K562 (cell line): ENCODE data around the gene RUVBL1. TPM values are rescaled to one million over a fixed set of nuclear protein-coding genes. Genes with fewer than 3 reads are reported as not detected.
A peak's percentile ranks its signal among the peaks of the same experiment; 100 is the strongest.

ENCODE experiments used
- GATA2 ChIP-seq: sonication (generic); formaldehyde crosslinking; IDR thresholded peaks from 2 replicates; pipeline ENCODE4 v1.4.0; 2020; ENCODE audit warnings: mild to moderate bottlenecking, missing genetic modification reagents
- MAFK ChIP-seq: IDR thresholded peaks from 2 replicates; pipeline ENCODE4 v1.6.1; 2011; ENCODE audit warnings: low read length, improper control_type of control experiment
- MLLT1 ChIP-seq, 2 experiments: fragments of 450-650 bp; IDR thresholded peaks; 2 replicates each; pipeline ENCODE4 v1.6.1; 2016
- NFIX ChIP-seq: fragments of 250-450 bp; sonication (Bioruptor Pico); IDR thresholded peaks from 2 replicates; pipeline ENCODE4 v1.4.0; 2020; ENCODE audit warnings: low read depth, mild to moderate bottlenecking, moderate library complexity
- POLR2AphosphoS2 ChIP-seq: IDR thresholded peaks from 2 replicates; pipeline ENCODE4 v1.6.1; 2012; ENCODE audit warnings: low read length, improper control_type of control experiment
- PRPF4 ChIP-seq: fragments of 200-400 bp; formaldehyde crosslinking; IDR thresholded peaks from one replicate; pipeline ENCODE4 v1.6.1; 2017; ENCODE audit warnings: low read length, low read depth, mild to moderate bottlenecking; ENCODE audit not compliant: insufficient read depth, poor library complexity, severe bottlenecking
- TCF3 ChIP-seq: sonication (generic); formaldehyde crosslinking; IDR thresholded peaks from 2 replicates; pipeline ENCODE4 v1.4.0; 2020; ENCODE audit warnings: mild to moderate bottlenecking, missing genetic modification reagents
- UBTF ChIP-seq, 2 experiments: IDR thresholded peaks; 2 replicates each; pipeline ENCODE4 v1.6.1; 2012; ENCODE audit warnings: improper control_type of control experiment in 2 of 2, low read depth in 2 of 2, low read length in 2 of 2, borderline replicate concordance in 1 of 2
- ZNF324 ChIP-seq: fragments of 250-450 bp; sonication (Bioruptor Pico); IDR thresholded peaks from 2 replicates; pipeline ENCODE4 v1.4.0; 2020; ENCODE audit warnings: mild to moderate bottlenecking
- polyA plus RNA-seq, 8 experiments: library from polyadenylated mRNA; depleted of rRNA in 4 of 8; stranded (reverse) in 5 of 8; unstranded in 3 of 8; fragments of >200 nt; fragmentation: Nextera tagmentation in 2 of 8; fragmentation: Illumina TruSeq in 1 of 8; extraction: Ambion mirVana in 2 of 8; extraction: Trizol in 1 of 8; gene quantifications; 2 replicates each; pipeline versions ENCODE4 v1.2.1 to v1.2.3, GENCODE V29; 2011 to 2014; ENCODE audit warnings: inconsistent platforms in 1 of 8, missing spikeins in 1 of 8
- total RNA-seq, 7 experiments: library from RNA; depleted of rRNA in 6 of 7; stranded (reverse); fragments of >200 nt in 6 of 7; fragmentation: Illumina TruSeq in 2 of 7; extraction: Trizol in 2 of 7; gene quantifications; 2 replicates each; pipeline versions ENCODE4 v1.2.1 to v1.2.3, GENCODE V29; 2011 to 2021; ENCODE audit warnings: low replicate concordance in 1 of 7
- TF ChIP-seq, protein P1 (sequence below): fragments of 450-650 bp; IDR thresholded peaks from 2 replicates; pipeline ENCODE4 v1.6.1; 2016; ENCODE audit warnings: mild to moderate bottlenecking
- TF ChIP-seq, protein P2 (sequence below): sonication (generic); formaldehyde crosslinking; IDR thresholded peaks from 2 replicates; pipeline ENCODE4 v1.8.0; 2022; ENCODE audit warnings: mild to moderate bottlenecking, missing genetic modification reagents

The RUVBL1 gene
- total and polyA plus RNA-seq, 9 of the 15 experiments (the other 6 are each of a cell fraction or from before 2014, with no cell fraction given) = 20.7 to 147 (median 113) TPM

DNA sequence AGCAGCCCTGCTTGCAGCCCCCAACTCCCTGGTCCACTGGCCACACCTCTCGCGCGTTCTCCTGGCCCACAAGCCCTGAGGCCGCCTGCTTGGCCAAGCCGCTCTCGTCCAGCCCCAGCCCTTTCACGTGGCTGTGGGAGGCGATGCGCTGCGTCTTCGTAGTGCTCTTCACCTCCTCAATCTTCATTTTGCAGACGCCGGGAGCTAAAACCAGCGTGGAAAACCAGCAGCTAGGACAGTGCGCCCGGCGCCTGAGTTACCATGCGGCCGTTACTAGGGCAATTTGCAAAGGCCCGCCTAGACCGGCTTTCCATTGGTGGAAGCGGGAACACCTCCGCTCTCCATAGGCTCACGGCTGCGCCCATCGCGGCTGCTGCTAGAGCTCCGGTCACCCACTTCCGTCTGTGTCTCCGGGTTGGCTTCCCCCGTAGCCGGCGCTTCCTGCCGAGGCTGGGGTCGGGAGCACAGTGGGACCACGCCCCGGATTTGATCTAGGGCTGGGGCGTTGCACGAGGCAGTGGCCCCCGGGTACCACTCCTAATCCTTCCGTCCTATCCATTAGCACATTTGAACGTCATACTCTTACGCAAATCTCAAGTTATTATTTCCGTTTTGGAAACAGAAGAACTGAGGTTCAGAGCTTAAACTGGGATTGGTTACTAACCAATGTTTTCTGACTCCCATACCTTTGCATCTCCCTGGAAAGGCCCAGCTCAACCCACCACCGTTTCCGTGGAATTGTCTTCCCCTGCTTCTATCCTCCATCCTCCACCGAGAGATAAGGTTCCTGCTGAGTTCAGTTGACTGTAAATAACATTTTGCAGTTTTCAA lies at the start of gene RUVBL1 (continued):
- TF ChIP-seq, protein P1, sequence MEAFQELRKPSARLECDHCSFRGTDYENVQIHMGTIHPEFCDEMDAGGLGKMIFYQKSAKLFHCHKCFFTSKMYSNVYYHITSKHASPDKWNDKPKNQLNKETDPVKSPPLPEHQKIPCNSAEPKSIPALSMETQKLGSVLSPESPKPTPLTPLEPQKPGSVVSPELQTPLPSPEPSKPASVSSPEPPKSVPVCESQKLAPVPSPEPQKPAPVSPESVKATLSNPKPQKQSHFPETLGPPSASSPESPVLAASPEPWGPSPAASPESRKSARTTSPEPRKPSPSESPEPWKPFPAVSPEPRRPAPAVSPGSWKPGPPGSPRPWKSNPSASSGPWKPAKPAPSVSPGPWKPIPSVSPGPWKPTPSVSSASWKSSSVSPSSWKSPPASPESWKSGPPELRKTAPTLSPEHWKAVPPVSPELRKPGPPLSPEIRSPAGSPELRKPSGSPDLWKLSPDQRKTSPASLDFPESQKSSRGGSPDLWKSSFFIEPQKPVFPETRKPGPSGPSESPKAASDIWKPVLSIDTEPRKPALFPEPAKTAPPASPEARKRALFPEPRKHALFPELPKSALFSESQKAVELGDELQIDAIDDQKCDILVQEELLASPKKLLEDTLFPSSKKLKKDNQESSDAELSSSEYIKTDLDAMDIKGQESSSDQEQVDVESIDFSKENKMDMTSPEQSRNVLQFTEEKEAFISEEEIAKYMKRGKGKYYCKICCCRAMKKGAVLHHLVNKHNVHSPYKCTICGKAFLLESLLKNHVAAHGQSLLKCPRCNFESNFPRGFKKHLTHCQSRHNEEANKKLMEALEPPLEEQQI = no peak
- TF ChIP-seq GATA2 = no peak
- TF ChIP-seq PRPF4 = no peak
- TF ChIP-seq UBTF (IDR thresholded peaks at IDR 0.05; ENCODE audit: borderline replicate concordance in 1 of 2, low read depth in 2 of 2, low read length in 2 of 2) = peak; percentile 61 to 78; a peak in 1 of 4 replicates
- TF ChIP-seq ZNF324 (CRISPR knock-in tag) = no peak
- peak in 1 of 2 experiments; percentile 71; a peak in 2 of 4 replicates for TF ChIP-seq MLLT1 (IDR thresholded peaks at IDR 0.05)
- no peak for TF ChIP-seq POLR2AphosphoS2
- TF ChIP-seq TCF3 = no peak
- no peak for TF ChIP-seq MAFK
- TF ChIP-seq, protein P2, sequence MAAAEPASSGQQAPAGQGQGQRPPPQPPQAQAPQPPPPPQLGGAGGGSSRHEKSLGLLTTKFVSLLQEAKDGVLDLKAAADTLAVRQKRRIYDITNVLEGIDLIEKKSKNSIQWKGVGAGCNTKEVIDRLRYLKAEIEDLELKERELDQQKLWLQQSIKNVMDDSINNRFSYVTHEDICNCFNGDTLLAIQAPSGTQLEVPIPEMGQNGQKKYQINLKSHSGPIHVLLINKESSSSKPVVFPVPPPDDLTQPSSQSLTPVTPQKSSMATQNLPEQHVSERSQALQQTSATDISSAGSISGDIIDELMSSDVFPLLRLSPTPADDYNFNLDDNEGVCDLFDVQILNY = no peak
- no peak for TF ChIP-seq NFIX (CRISPR knock-in tag)
